Measurements from ENCODE around the gene MMP28.

- TF ChIP-seq YY1 (IDR thresholded peaks at IDR 0.05; ENCODE audit: low read depth) (no peak), CEBPB (IDR thresholded peaks at IDR 0.05) (no peak), TAF1 (IDR thresholded peaks at IDR 0.05; ENCODE audit: low read depth) (no peak), EGR1 (IDR thresholded peaks at IDR 0.05) (no peak), TEAD4 (IDR thresholded peaks at IDR 0.05) (no peak), NFIC (IDR thresholded peaks at IDR 0.05) (no peak)
These were observed 16.3 kb upstream of the MMP28 start for GRCh38 chr17:35811759-35812158.
